D721Med (cell line): ENCODE data around the gene CELA3B.
"Not testable (repeated sequence)": the region's sequence is repeated elsewhere in the genome, so short reads cannot be mapped to it uniquely, and the experiment has no call there.

ENCODE experiments used
- DNase-seq: peaks from one replicate; pipeline ENCODE4 v3.0.0; 2011; ENCODE audit warnings: low spot score; ENCODE audit not compliant: insufficient read length
- FAIRE-seq: peaks from 2 replicates; lab custom pipeline; 2011; peaks lifted over from hg19 to GRCh38; lab: Jason Lieb, UNC
- CTCF ChIP-seq: IDR thresholded peaks from 2 replicates; pipeline ENCODE4 v1.5.1; 2012; ENCODE audit warnings: mild to moderate bottlenecking, control low read depth; ENCODE audit not compliant: insufficient read depth; ENCODE audit errors: missing control alignments

CELA3B gene

GRCh38 chr1:22005261-22006149 lies 28.7 kb downstream of the CELA3B start:
- DNase-seq, FAIRE-seq: not testable (repeated sequence)

GRCh38 chr1:22006736-22007135 lies 29.9 kb downstream of the CELA3B start:
- not testable (repeated sequence) for DNase-seq, FAIRE-seq

GRCh38 chr1:22007262-22007661 lies 30.4 kb downstream of the CELA3B start:
- not testable (repeated sequence) for DNase-seq, FAIRE-seq

- DNase-seq, FAIRE-seq: not testable (repeated sequence)
These were observed 32.7 kb downstream of the CELA3B start for GRCh38 chr1:22009566-22009965.

GRCh38 chr1:22012752-22013151 lies 35.9 kb downstream of the CELA3B start:
- DNase-seq, FAIRE-seq: not testable (repeated sequence)

GRCh38 chr1:22014575-22015206 lies 37.9 kb downstream of the CELA3B start:
- not testable (repeated sequence) for FAIRE-seq, DNase-seq

GRCh38 chr1:22018583-22019559 lies 42.0 kb downstream of the CELA3B start:
- FAIRE-seq = no peak
- TF ChIP-seq CTCF = peak; percentile 4
- DNase-seq = no peak

- no peak for TF ChIP-seq CTCF
- no peak for DNase-seq
- no peak for FAIRE-seq
These were observed 44.2 kb downstream of the CELA3B start for GRCh38 chr1:22021061-22021460.

GRCh38 chr1:22024485-22025367 lies 47.9 kb downstream of the CELA3B start:
- TF ChIP-seq CTCF = no peak
- no peak for FAIRE-seq
- no peak for DNase-seq
